ENCODE results near the gene ESRP2. TPM values are rescaled to one million over a fixed set of nuclear protein-coding genes. Genes with fewer than 3 reads are reported as not detected.

The ESRP2 gene
- total and polyA plus RNA-seq, 2 donors (not counting 3 experiments of a cell fraction or from before 2014, with no cell fraction given) = 0.57 to 0.66 TPM

- BruUV-seq (replicated peaks) = no TSS peak
- Histone ChIP-seq H3K27ac (ENCODE audit: insufficient read depth, low read depth, low read length) (no peak overlapping the region), H3K4me3 (replicated peaks in 1 of 3; ENCODE audit: insufficient read depth in 1 of 3, low read depth in 1 of 3, low read length in 3 of 3) (no peak overlapping the region), H2AFZ (ENCODE audit: low read depth, low read length) (no peak overlapping the region), H3K4me1 (ENCODE audit: control insufficient read depth, extremely low read depth, insufficient read depth, low read length) (no peaks in the 10 kb centered on the region), H3K9me1 (replicated peaks; ENCODE audit: control insufficient read depth, extremely low read depth, insufficient read depth, low read length) (no peaks in the 10 kb centered on the region), H3K79me2 (ENCODE audit: control insufficient read depth, insufficient read depth, low read length) (no peaks in the 10 kb centered on the region), H3K4me2 (ENCODE audit: insufficient read depth, low read length) (no peak overlapping the region), H4K20me1 (replicated peaks; ENCODE audit: control insufficient read depth, extremely low read depth, insufficient read depth, low read length) (no peaks in the 10 kb centered on the region), H3K27me3 (ENCODE audit: control insufficient read depth in 2 of 2, insufficient read depth in 2 of 2, low read length in 2 of 2) (no peaks in the 10 kb centered on the region), H3K9me3 (replicated peaks; ENCODE audit: control insufficient read depth, insufficient read depth, low read length) (no peaks in the 10 kb centered on the region), H3K36me3 (ENCODE audit: control insufficient read depth in 2 of 2, extremely low read depth in 1 of 2, insufficient read depth in 2 of 2, low read length in 2 of 2) (no peaks in the 10 kb centered on the region), H3K9ac (replicated peaks; ENCODE audit: extremely low read depth, insufficient read depth, low read length) (no peak overlapping the region)
- dilution Hi-C loops (cut with MboI; ENCODE audit: extremely low pct_ligation_motif_present, low sequenced_read_pairs) (no loop called here), intact Hi-C loops (cut with micrococcal nuclease) (no loop called here)
- DNase-seq (ENCODE audit: low read depth, low spot score) (no peak), FAIRE-seq (no peak)
- TF ChIP-seq EZH2 (IDR thresholded peaks at IDR 0.05; ENCODE audit: borderline replicate concordance, low read depth, low read length, severe bottlenecking) (no peak), JUN (IDR thresholded peaks at IDR 0.05; ENCODE audit: borderline replicate concordance, insufficient read depth, insufficient read length, low read depth) (no peak), GATA2 (IDR thresholded peaks at IDR 0.05; ENCODE audit: insufficient read depth, insufficient read length, low read depth, low read length) (no peak), CTCF (IDR thresholded peaks at IDR 0.05; ENCODE audit: extremely low read depth in 1 of 2, insufficient read depth in 1 of 2, low read depth in 1 of 2, low read length in 2 of 2) (no peak), FOS (IDR thresholded peaks at IDR 0.05; ENCODE audit: borderline replicate concordance, insufficient read depth, low read length) (no peak), MYC (IDR thresholded peaks at IDR 0.05; ENCODE audit: low read depth, low read length) (no peak), POLR2A (IDR thresholded peaks at IDR 0.05; ENCODE audit: low read depth, low read length) (no peak), MAX (IDR thresholded peaks at IDR 0.05; ENCODE audit: insufficient read depth, insufficient read length) (no peak), POLR2AphosphoS5 (IDR thresholded peaks at IDR 0.05; ENCODE audit: insufficient read depth, low read depth, low read length) (no peak)
- POLR2A ChIA-PET = no interaction called here
- CTCF ChIA-PET = interaction anchor here (0.7 kb wide), 1 partner anchor 73 kb away, joined by 3 read pairs; no protein-coding TSS in a partner anchor
These were observed 20.6 kb downstream of the ESRP2 start for GRCh38 chr16:68215302-68215701.
